ENCODE results near the gene SLC7A9. TPM values are rescaled to one million over a fixed set of nuclear protein-coding genes. Genes with fewer than 3 reads are reported as not detected.

SLC7A9 gene
- total RNA-seq, 1 experiment from 2014 or later = 0.11 TPM

GRCh38 chr19:32828139-32828538, 41.4 kb downstream of the SLC7A9 start (continued):
- TF ChIP-seq ARID4B (CRISPR knock-in tag; IDR thresholded peaks at IDR 0.05; ENCODE audit: borderline replicate concordance) (no peak), HMGA2 (CRISPR knock-in tag; IDR thresholded peaks at IDR 0.05) (no peak), E2F4 (CRISPR knock-in tag; IDR thresholded peaks at IDR 0.05; ENCODE audit: borderline replicate concordance, low read depth) (no peak), ATF2 (CRISPR knock-in tag; IDR thresholded peaks at IDR 0.05; ENCODE audit: borderline replicate concordance, low read depth) (no peak), TP53 (CRISPR knock-in tag; IDR thresholded peaks at IDR 0.05) (no peak), ATF3 (CRISPR knock-in tag; conservative IDR thresholded peaks at IDR 0.05) (no peak), NR2C2 (CRISPR knock-in tag; IDR thresholded peaks at IDR 0.05) (no peak), PREB (CRISPR knock-in tag; IDR thresholded peaks at IDR 0.05; ENCODE audit: borderline replicate concordance) (no peak), PRDM15 (CRISPR knock-in tag; IDR thresholded peaks at IDR 0.05) (no peak)

- no peaks in the 10 kb centered on the region for H3K27me3 Mint-ChIP-seq (ENCODE audit: low read depth)
- TF ChIP-seq ZNF138 (CRISPR knock-in tag; conservative IDR thresholded peaks at IDR 0.05) (no peak), ATF2 (CRISPR knock-in tag; IDR thresholded peaks at IDR 0.05; ENCODE audit: borderline replicate concordance, low read depth) (no peak), USF2 (CRISPR knock-in tag; IDR thresholded peaks at IDR 0.05) (peak; percentile 43; the same call in 1 of the 2 replicates), JUN (CRISPR knock-in tag; IDR thresholded peaks at IDR 0.05) (no peak), ZMAT4 (CRISPR knock-in tag; IDR thresholded peaks at IDR 0.05) (no peak)
- ChIA-PET POLR2A (no interaction called here), CTCF (no interaction called here)
- peaks cover 34% of the 10 kb centered on the region for H3K4me1 Mint-ChIP-seq
- H3K36me3 Mint-ChIP-seq = no peaks in the 10 kb centered on the region
- H3K4me3 Mint-ChIP-seq = no peak overlapping the region
- no peak overlapping the region; the same call in 1 of the 2 replicates for H3K27ac Mint-ChIP-seq
- ATAC-seq (peak; percentile 38), DNase-seq (ENCODE audit: low spot score) (no peak)
- H3K9me3 Mint-ChIP-seq = no peaks in the 10 kb centered on the region
These were observed 44.5 kb downstream of the SLC7A9 start for GRCh38 chr19:32824916-32825608.

Measured in WTC11 (cell line).